ENCODE data around the gene ARID5B. TPM values are rescaled to one million over a fixed set of nuclear protein-coding genes. Genes with fewer than 3 reads are reported as not detected.
A peak's percentile ranks its signal among the peaks of the same experiment; 100 is the strongest.

Gene ARID5B
- total RNA-seq, 1 donor from 2014 or later: 76.8 TPM

DNA sequence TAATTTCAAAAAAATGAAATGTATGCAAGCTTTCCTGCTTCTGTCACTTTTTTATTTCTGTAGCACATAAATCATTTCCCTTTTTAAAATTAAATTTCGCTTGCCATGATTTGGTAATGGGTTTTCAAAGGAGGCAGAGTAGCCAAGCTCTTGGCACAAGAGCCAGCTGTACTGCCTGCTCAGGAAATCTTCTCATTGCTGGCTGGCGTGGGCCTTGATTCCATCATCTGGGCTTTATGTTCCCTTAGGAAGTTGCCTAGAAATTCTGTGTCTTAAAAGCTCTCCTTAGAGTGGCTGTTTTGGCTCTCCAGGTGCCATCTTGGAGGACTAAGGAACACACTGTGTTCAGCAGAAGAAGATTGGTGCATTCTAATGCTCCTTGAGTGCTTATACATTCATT is 107.4 kb downstream of the ARID5B start:
- intact Hi-C loops (cut with micrococcal nuclease): no loop called here

DNA sequence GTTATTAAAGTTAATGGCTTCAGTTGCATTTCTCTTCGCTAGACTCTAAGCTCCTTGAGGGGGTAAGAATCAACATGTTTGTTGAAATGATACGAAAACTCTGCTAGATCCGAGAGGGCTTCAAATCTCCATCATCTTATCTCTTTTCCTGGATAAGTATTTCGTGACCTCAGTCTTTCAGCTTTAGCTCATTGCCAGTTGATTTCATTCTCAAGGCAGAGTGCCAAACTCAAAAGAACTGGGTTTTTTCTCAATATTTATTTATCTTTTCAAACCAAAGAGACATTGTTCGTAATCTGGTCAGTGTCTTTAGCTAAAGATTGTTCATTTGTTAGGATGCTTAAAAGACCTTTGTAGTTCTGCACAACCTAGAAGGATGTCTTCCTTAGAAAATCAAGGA is 108.9 kb downstream of the ARID5B start:
- H3K4me3 Mint-ChIP-seq: no peak overlapping the region
- ATAC-seq (ENCODE audit: low read depth) (no peak), DNase-seq (no peak)
- H3K27ac Mint-ChIP-seq: peak overlapping the region; percentile 87
- peaks cover 75% of the 10 kb centered on the region for H3K36me3 Mint-ChIP-seq (ENCODE audit: low read depth)
- TF ChIP-seq, protein P1, sequence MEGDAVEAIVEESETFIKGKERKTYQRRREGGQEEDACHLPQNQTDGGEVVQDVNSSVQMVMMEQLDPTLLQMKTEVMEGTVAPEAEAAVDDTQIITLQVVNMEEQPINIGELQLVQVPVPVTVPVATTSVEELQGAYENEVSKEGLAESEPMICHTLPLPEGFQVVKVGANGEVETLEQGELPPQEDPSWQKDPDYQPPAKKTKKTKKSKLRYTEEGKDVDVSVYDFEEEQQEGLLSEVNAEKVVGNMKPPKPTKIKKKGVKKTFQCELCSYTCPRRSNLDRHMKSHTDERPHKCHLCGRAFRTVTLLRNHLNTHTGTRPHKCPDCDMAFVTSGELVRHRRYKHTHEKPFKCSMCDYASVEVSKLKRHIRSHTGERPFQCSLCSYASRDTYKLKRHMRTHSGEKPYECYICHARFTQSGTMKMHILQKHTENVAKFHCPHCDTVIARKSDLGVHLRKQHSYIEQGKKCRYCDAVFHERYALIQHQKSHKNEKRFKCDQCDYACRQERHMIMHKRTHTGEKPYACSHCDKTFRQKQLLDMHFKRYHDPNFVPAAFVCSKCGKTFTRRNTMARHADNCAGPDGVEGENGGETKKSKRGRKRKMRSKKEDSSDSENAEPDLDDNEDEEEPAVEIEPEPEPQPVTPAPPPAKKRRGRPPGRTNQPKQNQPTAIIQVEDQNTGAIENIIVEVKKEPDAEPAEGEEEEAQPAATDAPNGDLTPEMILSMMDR (IDR thresholded peaks at IDR 0.05): no peak
- no peaks in the 10 kb centered on the region for H3K9me3 Mint-ChIP-seq
- peaks cover 86% of the 10 kb centered on the region for H3K4me1 Mint-ChIP-seq
- H3K27me3 Mint-ChIP-seq: no peaks in the 10 kb centered on the region
- intact Hi-C loops (cut with micrococcal nuclease): no loop called here
- ChIA-PET POLR2A (interaction anchor here (0.9 to 3.9 kb wide), 5 partner anchors 10 to 110 kb away, joined by 4 to 19 read pairs (median 7); no protein-coding TSS in a partner anchor), CTCF (interaction anchor here (1.0 kb wide), 1 partner anchor 17 kb away, joined by 4 read pairs; no protein-coding TSS in a partner anchor)

More for the DNA sequence above, 107.4 kb downstream of the ARID5B start:
- TF ChIP-seq, protein P1 (IDR thresholded peaks at IDR 0.05): no peak
- Mint-ChIP-seq H3K4me1 (peaks cover 88% of the 10 kb centered on the region), H3K27ac (peak overlapping the region; percentile 87), H3K27me3 (no peaks in the 10 kb centered on the region), H3K4me3 (no peak overlapping the region), H3K36me3 (ENCODE audit: low read depth) (peaks cover 81% of the 10 kb centered on the region), H3K9me3 (no peaks in the 10 kb centered on the region)
- ChIA-PET CTCF (no interaction called here), POLR2A (interaction anchor here (0.8 to 3.9 kb wide), 5 partner anchors 9 to 109 kb away, joined by 3 to 19 read pairs (median 7); no protein-coding TSS in a partner anchor)
- no peak for ATAC-seq (ENCODE audit: low read depth)
- DNase-seq: no peak

DNA sequence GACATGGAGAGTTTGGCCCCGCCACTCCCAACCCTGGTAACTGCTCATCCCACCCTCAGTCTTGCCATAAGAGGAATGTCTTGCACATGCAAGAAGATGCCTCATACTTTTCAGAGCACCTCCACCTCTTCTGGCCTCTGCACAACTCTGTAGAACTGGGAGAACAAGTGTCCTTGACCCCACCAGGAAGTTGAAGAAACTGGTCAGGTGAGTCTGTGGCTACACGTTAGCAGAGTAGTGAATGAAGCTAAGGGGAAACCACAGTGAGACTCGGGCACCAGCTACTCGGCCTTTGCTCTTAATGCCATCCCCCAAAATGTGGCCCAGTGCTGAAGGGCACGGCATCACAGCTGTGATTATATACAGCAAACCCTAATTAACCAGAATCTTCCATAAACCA is 110.1 kb downstream of the ARID5B start:
- Mint-ChIP-seq H3K9me3 (no peaks in the 10 kb centered on the region), H3K4me1 (peaks cover 84% of the 10 kb centered on the region), H3K27me3 (no peaks in the 10 kb centered on the region), H3K36me3 (ENCODE audit: low read depth) (peaks cover 67% of the 10 kb centered on the region), H3K4me3 (no peak overlapping the region), H3K27ac (peak overlapping the region; percentile 87)
- POLR2A ChIA-PET: interaction anchor here (0.7 to 3.9 kb wide), 12 partner anchors 9 to 112 kb away, joined by 3 to 19 read pairs (median 7); partner anchors contain the start of gene ARID5B
- TF ChIP-seq, protein P1 (IDR thresholded peaks at IDR 0.05): no peak
- intact Hi-C loops (cut with micrococcal nuclease): no loop called here
- ATAC-seq (ENCODE audit: low read depth): peak; percentile 59
- CTCF ChIA-PET: interaction anchor here (0.7 to 1.4 kb wide), 3 partner anchors 8 to 233 kb away, joined by 3 to 4 read pairs (median 4); no protein-coding TSS in a partner anchor
- no peak for DNase-seq

DNA sequence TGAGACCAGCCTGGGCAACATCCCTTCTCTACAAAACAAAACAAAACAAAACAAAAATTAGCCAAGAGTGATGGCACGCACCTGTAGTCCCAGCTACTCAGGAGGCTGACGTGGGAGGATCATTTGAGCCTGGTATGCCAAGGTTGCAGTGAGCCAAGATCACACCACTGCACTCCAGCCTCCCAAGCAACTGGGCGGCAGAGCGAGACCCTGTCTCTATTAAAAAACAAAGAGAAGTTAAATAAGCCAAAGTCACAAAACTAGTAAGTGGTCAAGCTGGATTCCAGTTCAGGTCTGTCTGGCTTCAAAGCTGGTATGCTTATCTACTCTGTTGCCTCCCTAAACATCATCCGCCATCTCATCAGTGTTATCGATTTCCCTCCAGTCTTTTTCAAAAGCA is 110.8 kb downstream of the ARID5B start:
- Mint-ChIP-seq H3K27ac (peak overlapping the region; percentile 87), H3K36me3 (ENCODE audit: low read depth) (peaks cover 65% of the 10 kb centered on the region), H3K27me3 (no peaks in the 10 kb centered on the region), H3K9me3 (no peaks in the 10 kb centered on the region), H3K4me3 (no peak overlapping the region), H3K4me1 (peaks cover 84% of the 10 kb centered on the region)
- intact Hi-C loops (cut with micrococcal nuclease): no loop called here
- TF ChIP-seq, protein P1 (IDR thresholded peaks at IDR 0.05): no peak
- DNase-seq: no peak
- CTCF ChIA-PET: interaction anchor here (0.7 to 1.4 kb wide), 2 partner anchors 9 to 233 kb away, joined by 4 read pairs; no protein-coding TSS in a partner anchor
- POLR2A ChIA-PET: interaction anchor here (0.5 to 3.9 kb wide), 9 partner anchors 8 to 111 kb away, joined by 4 to 19 read pairs (median 7); partner anchors contain the start of gene ARID5B
- ATAC-seq (ENCODE audit: low read depth): no peak

DNA sequence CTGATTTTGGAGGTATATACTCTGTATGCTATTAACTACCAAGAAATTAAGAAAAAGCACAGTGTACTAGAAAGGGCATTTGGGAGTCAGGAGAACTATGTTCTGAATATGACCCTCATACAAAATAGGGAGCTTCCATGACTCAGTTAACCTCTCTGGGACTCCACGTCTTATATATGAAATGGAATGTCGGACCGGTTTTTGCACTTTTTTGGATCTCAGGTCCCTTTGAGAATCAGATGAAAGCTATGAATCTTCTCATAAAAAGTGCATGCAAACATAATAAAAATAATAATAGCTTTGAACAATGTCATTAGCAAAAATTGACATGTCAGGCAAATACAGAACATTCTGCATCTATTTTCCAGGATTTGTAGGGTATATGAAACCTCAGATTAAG is 113.0 kb downstream of the ARID5B start:
- ATAC-seq (ENCODE audit: low read depth): no peak
- DNase-seq: no peak
- ChIA-PET POLR2A (interaction anchor here (0.6 to 18.5 kb wide), 5 partner anchors 13 to 113 kb away, joined by 3 to 382 read pairs (median 138); partner anchors contain the start of gene ARID5B), CTCF (interaction anchor here (1.1 kb wide), 1 partner anchor 10 kb away, joined by 3 read pairs; no protein-coding TSS in a partner anchor)
- Mint-ChIP-seq H3K4me3 (no peak overlapping the region), H3K4me1 (peaks cover 84% of the 10 kb centered on the region), H3K9me3 (no peaks in the 10 kb centered on the region), H3K27me3 (no peaks in the 10 kb centered on the region), H3K36me3 (ENCODE audit: low read depth) (peaks cover 50% of the 10 kb centered on the region), H3K27ac (peak overlapping the region; percentile 75)
- TF ChIP-seq, protein P1 (IDR thresholded peaks at IDR 0.05): no peak
- intact Hi-C loops (cut with micrococcal nuclease): no loop called here

Measured in activated B cell treated with CpG ODN at 0.5 μM for 24 hours (primary cell).